ENCODE data around the gene RNF123. TPM values are rescaled to one million over a fixed set of nuclear protein-coding genes. Genes with fewer than 3 reads are reported as not detected.

The RNF123 gene
- total and polyA plus RNA-seq, 2 experiments from 2014 or later: 14.6 to 32.5 TPM

- Mint-ChIP-seq H3K27ac (no peak overlapping the region), H3K9me3 (peaks cover 6% of the 10 kb centered on the region; the same call in 1 of the 3 replicates), H3K4me3 (no peak overlapping the region), H3K4me1 (peaks cover 15% of the 10 kb centered on the region), H3K36me3 (ENCODE audit: low read depth) (peaks cover 11% of the 10 kb centered on the region), H3K27me3 (ENCODE audit: insufficient read depth, low read depth, poor library complexity) (peaks cover 35% of the 10 kb centered on the region)
- Histone ChIP-seq H3K27ac (ENCODE audit: low read depth) (no peak overlapping the region), H3K27me3 (ENCODE audit: insufficient read depth) (no peaks in the 10 kb centered on the region), H3K4me2 (no peak overlapping the region), H3K36me3 (ENCODE audit: insufficient read depth) (0 out of 2 replicates have a peak, but pooled peaks cover 1% of the 10 kb centered on the region), H3K9me2 (ENCODE audit: insufficient read depth) (no peaks in the 10 kb centered on the region), H3F3A (replicated peaks; ENCODE audit: low read depth) (peaks cover 4% of the 10 kb centered on the region; the same call in 1 of the 2 replicates), H3K79me2 (replicated peaks; ENCODE audit: insufficient read depth) (no peaks in the 10 kb centered on the region), H3K4me3 (no peak overlapping the region), H3K4me1 (ENCODE audit: insufficient read depth) (no peaks in the 10 kb centered on the region; the same call in 1 of the 2 replicates), H4K20me1 (replicated peaks; ENCODE audit: insufficient read depth) (peaks cover 3% of the 10 kb centered on the region; the same call in 1 of the 2 replicates), H2AFZ (no peak overlapping the region)
- DNase-seq (ENCODE audit: low spot score) (no peak), ATAC-seq (no peak)
- TF ChIP-seq ETS1 (IDR thresholded peaks at IDR 0.05): no peak
- TF ChIP-seq EZH2phosphoT487 (IDR thresholded peaks at IDR 0.05; ENCODE audit: unreplicated experiment): no peak
- TF ChIP-seq CREB1 (CRISPR knock-in tag; IDR thresholded peaks at IDR 0.05; ENCODE audit: low read depth): no peak
Observed at GRCh38 chr3:49716169-49716568, 26.8 kb downstream of the RNF123 start.

DNA sequence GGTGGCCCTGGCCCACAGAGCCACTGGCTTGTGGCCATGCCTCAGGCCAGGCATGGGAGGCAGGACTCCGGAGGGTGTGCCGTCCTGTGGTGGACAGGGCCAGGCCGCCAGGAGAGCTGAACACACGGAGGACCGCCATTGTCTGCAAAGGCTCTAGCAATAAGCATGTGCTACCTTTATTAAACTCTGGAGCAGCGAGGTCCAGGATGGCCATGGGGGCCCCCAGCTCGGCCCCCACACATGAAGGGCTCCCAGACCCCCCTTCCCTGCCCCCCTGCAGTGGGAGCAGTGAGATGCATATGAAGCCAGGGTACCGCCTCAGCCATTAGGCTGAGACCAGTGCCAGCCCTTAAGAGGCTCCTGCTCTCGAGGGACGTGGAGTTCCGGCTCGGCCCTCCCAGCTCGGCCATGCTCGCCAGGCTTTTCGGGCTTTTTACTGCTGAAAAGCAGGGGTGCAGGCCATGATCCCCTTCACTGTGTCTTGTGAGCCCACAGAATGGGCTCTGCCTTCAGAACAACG lies 27.4 kb downstream of the RNF123 start:
- Histone ChIP-seq H3K36me3 (ENCODE audit: insufficient read depth) (peaks cover 5% of the 10 kb centered on the region; the same call in 1 of the 2 replicates), H3K27me3 (ENCODE audit: insufficient read depth) (no peaks in the 10 kb centered on the region), H3K4me2 (no peak overlapping the region), H2AFZ (no peak overlapping the region), H3K9me2 (ENCODE audit: insufficient read depth) (no peaks in the 10 kb centered on the region), H4K20me1 (replicated peaks; ENCODE audit: insufficient read depth) (peaks cover 3% of the 10 kb centered on the region; the same call in 1 of the 2 replicates), H3K27ac (ENCODE audit: low read depth) (no peak overlapping the region), H3K4me1 (ENCODE audit: insufficient read depth) (no peaks in the 10 kb centered on the region; the same call in 1 of the 2 replicates), H3K79me2 (replicated peaks; ENCODE audit: insufficient read depth) (no peaks in the 10 kb centered on the region), H3K4me3 (no peak overlapping the region), H3F3A (replicated peaks; ENCODE audit: low read depth) (peaks cover 4% of the 10 kb centered on the region; the same call in 1 of the 2 replicates)
- peaks cover 16% of the 10 kb centered on the region for H3K36me3 Mint-ChIP-seq (ENCODE audit: low read depth)
- H3K4me1 Mint-ChIP-seq: peaks cover 15% of the 10 kb centered on the region
- H3K9me3 Mint-ChIP-seq: peaks cover 6% of the 10 kb centered on the region; the same call in 1 of the 3 replicates
- no peak overlapping the region for H3K4me3 Mint-ChIP-seq
- no peak overlapping the region for H3K27ac Mint-ChIP-seq
- peaks cover 38% of the 10 kb centered on the region for H3K27me3 Mint-ChIP-seq (ENCODE audit: insufficient read depth, low read depth, poor library complexity)
- no peak for ATAC-seq
- no peak for DNase-seq (ENCODE audit: low spot score)
- TF ChIP-seq CREB1 (CRISPR knock-in tag; IDR thresholded peaks at IDR 0.05; ENCODE audit: low read depth): no peak
- no peak for TF ChIP-seq ZNF114 (CRISPR knock-in tag; IDR thresholded peaks at IDR 0.05)
- no peak for TF ChIP-seq ETS1 (IDR thresholded peaks at IDR 0.05)
- no peak for TF ChIP-seq CTCF (conservative IDR thresholded peaks at IDR 0.05; ENCODE audit: low read depth in 2 of 2)
- TF ChIP-seq EZH2phosphoT487 (IDR thresholded peaks at IDR 0.05; ENCODE audit: unreplicated experiment): no peak
- no peak for TF ChIP-seq ZNF331 (CRISPR knock-in tag; IDR thresholded peaks at IDR 0.05; ENCODE audit: low read depth)
- no peak for TF ChIP-seq EZH2 (IDR thresholded peaks at IDR 0.05; ENCODE audit: low read depth, unreplicated experiment)
- TF ChIP-seq, protein P1, sequence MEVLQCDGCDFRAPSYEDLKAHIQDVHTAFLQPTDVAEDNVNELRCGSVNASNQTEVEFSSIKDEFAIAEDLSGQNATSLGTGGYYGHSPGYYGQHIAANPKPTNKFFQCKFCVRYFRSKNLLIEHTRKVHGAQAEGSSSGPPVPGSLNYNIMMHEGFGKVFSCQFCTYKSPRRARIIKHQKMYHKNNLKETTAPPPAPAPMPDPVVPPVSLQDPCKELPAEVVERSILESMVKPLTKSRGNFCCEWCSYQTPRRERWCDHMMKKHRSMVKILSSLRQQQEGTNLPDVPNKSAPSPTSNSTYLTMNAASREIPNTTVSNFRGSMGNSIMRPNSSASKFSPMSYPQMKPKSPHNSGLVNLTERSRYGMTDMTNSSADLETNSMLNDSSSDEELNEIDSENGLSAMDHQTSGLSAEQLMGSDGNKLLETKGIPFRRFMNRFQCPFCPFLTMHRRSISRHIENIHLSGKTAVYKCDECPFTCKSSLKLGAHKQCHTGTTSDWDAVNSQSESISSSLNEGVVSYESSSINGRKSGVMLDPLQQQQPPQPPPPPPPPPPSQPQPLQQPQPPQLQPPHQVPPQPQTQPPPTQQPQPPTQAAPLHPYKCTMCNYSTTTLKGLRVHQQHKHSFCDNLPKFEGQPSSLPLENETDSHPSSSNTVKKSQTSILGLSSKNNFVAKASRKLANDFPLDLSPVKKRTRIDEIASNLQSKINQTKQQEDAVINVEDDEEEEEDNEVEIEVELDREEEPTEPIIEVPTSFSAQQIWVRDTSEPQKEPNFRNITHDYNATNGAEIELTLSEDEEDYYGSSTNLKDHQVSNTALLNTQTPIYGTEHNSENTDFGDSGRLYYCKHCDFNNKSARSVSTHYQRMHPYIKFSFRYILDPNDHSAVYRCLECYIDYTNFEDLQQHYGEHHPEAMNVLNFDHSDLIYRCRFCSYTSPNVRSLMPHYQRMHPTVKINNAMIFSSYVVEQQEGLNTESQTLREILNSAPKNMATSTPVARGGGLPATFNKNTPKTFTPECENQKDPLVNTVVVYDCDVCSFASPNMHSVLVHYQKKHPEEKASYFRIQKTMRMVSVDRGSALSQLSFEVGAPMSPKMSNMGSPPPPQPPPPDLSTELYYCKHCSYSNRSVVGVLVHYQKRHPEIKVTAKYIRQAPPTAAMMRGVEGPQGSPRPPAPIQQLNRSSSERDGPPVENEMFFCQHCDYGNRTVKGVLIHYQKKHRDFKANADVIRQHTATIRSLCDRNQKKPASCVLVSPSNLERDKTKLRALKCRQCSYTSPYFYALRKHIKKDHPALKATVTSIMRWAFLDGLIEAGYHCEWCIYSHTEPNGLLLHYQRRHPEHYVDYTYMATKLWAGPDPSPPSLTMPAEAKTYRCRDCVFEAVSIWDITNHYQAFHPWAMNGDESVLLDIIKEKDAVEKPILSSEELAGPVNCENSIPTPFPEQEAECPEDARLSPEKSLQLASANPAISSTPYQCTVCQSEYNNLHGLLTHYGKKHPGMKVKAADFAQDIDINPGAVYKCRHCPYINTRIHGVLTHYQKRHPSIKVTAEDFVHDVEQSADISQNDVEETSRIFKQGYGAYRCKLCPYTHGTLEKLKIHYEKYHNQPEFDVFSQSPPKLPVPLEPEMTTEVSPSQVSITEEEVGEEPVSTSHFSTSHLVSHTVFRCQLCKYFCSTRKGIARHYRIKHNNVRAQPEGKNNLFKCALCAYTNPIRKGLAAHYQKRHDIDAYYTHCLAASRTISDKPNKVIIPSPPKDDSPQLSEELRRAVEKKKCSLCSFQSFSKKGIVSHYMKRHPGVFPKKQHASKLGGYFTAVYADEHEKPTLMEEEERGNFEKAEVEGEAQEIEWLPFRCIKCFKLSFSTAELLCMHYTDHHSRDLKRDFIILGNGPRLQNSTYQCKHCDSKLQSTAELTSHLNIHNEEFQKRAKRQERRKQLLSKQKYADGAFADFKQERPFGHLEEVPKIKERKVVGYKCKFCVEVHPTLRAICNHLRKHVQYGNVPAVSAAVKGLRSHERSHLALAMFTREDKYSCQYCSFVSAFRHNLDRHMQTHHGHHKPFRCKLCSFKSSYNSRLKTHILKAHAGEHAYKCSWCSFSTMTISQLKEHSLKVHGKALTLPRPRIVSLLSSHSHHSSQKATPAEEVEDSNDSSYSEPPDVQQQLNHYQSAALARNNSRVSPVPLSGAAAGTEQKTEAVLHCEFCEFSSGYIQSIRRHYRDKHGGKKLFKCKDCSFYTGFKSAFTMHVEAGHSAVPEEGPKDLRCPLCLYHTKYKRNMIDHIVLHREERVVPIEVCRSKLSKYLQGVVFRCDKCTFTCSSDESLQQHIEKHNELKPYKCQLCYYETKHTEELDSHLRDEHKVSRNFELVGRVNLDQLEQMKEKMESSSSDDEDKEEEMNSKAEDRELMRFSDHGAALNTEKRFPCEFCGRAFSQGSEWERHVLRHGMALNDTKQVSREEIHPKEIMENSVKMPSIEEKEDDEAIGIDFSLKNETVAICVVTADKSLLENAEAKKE (CRISPR knock-in tag; IDR thresholded peaks at IDR 0.05): no peak
- TF ChIP-seq STAT1 (IDR thresholded peaks at IDR 0.05; ENCODE audit: unreplicated experiment): no peak

All from GM23338 (cell line).